Neural progenitor cell (in vitro differentiated cells): Measurements from ENCODE around the gene P2RX1.

Experiments
- CTCF ChIP-seq: fragments of 200-600 bp; sonication (generic); IDR thresholded peaks from 2 replicates; pipeline ENCODE4 v1.5.1; 2017; ENCODE audit warnings: antibody characterized with exemption, mild to moderate bottlenecking
- EZH2 ChIP-seq: fragments of 200-600 bp; sonication (generic); IDR thresholded peaks from 2 replicates; pipeline ENCODE4 v1.6.1; 2017; ENCODE audit warnings: antibody characterized with exemption, mild to moderate bottlenecking, moderate library complexity
- EZH2phosphoT487 ChIP-seq: fragments of 200-600 bp; sonication (generic); IDR thresholded peaks from 2 replicates; pipeline ENCODE4 v1.6.1; 2017; ENCODE audit warnings: antibody characterized with exemption

GRCh38 chr17:3921006-3921405 lies 4.7 kb upstream of the P2RX1 start:
- TF ChIP-seq CTCF (no peak), EZH2 (no peak), EZH2phosphoT487 (no peak)
